ENCODE data around the gene NFIA. TPM values are rescaled to one million over a fixed set of nuclear protein-coding genes. Genes with fewer than 3 reads are reported as not detected.
A peak's percentile ranks its signal among the peaks of the same experiment; 100 is the strongest.

Gene NFIA
- total RNA-seq, 1 experiment from 2014 or later: 12.7 TPM

DNA sequence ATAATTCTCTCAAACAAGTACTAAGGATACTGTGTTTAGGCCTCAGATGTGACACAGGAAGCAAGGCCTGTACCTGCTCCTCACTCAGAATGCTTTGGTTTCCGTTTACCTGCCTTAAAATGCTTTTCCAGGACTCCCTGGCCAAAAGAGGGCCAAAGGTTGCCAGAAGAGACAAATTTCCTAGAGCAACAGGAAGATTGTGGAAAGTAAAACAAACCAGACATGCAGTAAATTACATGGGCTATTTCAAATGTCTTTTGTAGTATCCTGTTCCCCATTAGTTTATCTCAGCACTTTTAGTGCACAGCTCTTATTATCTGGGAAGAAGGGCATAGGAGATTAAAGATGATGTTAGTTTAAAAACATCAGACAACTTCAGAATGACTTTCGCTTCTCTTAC lies 280.0 kb downstream of the NFIA start:
- no peak overlapping the region for H2AFZ ChIP-seq (ENCODE audit: low read length)
- no peaks in the 10 kb centered on the region for H3K79me2 ChIP-seq (ENCODE audit: low read length)
- TF ChIP-seq, protein P1, sequence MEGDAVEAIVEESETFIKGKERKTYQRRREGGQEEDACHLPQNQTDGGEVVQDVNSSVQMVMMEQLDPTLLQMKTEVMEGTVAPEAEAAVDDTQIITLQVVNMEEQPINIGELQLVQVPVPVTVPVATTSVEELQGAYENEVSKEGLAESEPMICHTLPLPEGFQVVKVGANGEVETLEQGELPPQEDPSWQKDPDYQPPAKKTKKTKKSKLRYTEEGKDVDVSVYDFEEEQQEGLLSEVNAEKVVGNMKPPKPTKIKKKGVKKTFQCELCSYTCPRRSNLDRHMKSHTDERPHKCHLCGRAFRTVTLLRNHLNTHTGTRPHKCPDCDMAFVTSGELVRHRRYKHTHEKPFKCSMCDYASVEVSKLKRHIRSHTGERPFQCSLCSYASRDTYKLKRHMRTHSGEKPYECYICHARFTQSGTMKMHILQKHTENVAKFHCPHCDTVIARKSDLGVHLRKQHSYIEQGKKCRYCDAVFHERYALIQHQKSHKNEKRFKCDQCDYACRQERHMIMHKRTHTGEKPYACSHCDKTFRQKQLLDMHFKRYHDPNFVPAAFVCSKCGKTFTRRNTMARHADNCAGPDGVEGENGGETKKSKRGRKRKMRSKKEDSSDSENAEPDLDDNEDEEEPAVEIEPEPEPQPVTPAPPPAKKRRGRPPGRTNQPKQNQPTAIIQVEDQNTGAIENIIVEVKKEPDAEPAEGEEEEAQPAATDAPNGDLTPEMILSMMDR (conservative IDR thresholded peaks at IDR 0.05; ENCODE audit: low read depth, low read length): no peak
- TF ChIP-seq EZH2 (IDR thresholded peaks at IDR 0.05; ENCODE audit: low read length, unreplicated experiment): no peak
- no peak for DNase-seq
- H3K4me1 ChIP-seq (ENCODE audit: insufficient read depth, low read length): peaks cover 10% of the 10 kb centered on the region; the same call in 1 of the 2 replicates
- H3K4me2 ChIP-seq (ENCODE audit: low read length): no peak overlapping the region
- no peaks in the 10 kb centered on the region for H3K27me3 ChIP-seq (ENCODE audit: low read length)
- no peaks in the 10 kb centered on the region for H3K9me3 ChIP-seq (ENCODE audit: low read length)
- H3K27ac ChIP-seq (ENCODE audit: low read length): no peak overlapping the region
- no peaks in the 10 kb centered on the region for H3K9me2 ChIP-seq (replicated peaks; ENCODE audit: low read length)
- H3F3A ChIP-seq (ENCODE audit: low read length, unreplicated experiment): no peaks in the 10 kb centered on the region
- CTCF ChIA-PET: no interaction called here
- H3K9ac ChIP-seq (ENCODE audit: low read length): no peak overlapping the region
- POLR2A ChIA-PET (ENCODE audit: unreplicated experiment): no interaction called here
- no peaks in the 10 kb centered on the region for H3K36me3 ChIP-seq (ENCODE audit: low read depth, low read length)
- no peak overlapping the region for H3K4me3 ChIP-seq (ENCODE audit: low read length)
- no peak for ATAC-seq
- BruUV-seq (replicated peaks): no TSS peak
- H4K20me1 ChIP-seq (ENCODE audit: low read length): no peaks in the 10 kb centered on the region
- intact Hi-C loops (cut with micrococcal nuclease): no loop called here

DNA sequence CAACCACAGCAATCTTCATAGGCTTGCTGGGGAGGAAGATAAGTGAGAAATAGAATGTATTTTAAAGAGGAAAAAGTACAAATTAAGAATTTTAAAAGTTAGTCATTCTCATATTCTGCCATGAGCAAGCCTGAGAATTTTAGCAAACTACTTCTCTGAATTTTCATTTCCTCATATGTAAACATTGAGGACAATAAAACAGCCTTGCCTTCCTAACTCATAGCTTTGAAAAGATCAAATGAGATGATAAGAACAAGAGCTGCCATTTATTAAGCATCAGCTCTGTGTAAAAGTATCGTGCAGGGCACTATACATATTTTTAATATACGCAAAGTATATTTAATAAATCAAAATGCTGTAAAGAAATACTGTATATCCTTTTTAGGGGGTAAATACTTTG lies 286.0 kb downstream of the NFIA start:
- Histone ChIP-seq H3K4me2 (ENCODE audit: low read length) (no peak overlapping the region), H4K20me1 (ENCODE audit: low read length) (no peaks in the 10 kb centered on the region), H3K79me2 (ENCODE audit: low read length) (no peaks in the 10 kb centered on the region), H3K9me3 (ENCODE audit: low read length) (no peaks in the 10 kb centered on the region), H3K4me3 (ENCODE audit: low read length) (no peak overlapping the region), H3K4me1 (ENCODE audit: insufficient read depth, low read length) (peaks cover 9% of the 10 kb centered on the region; the same call in 1 of the 2 replicates), H3K27me3 (ENCODE audit: low read length) (no peaks in the 10 kb centered on the region), H3K9me2 (replicated peaks; ENCODE audit: low read length) (no peaks in the 10 kb centered on the region), H3K9ac (ENCODE audit: low read length) (no peak overlapping the region), H3K36me3 (ENCODE audit: low read depth, low read length) (no peaks in the 10 kb centered on the region), H3K27ac (ENCODE audit: low read length) (no peak overlapping the region), H2AFZ (ENCODE audit: low read length) (no peak overlapping the region), H3F3A (ENCODE audit: low read length, unreplicated experiment) (no peaks in the 10 kb centered on the region)
- CTCF ChIA-PET: no interaction called here
- TF ChIP-seq, protein P1 (conservative IDR thresholded peaks at IDR 0.05; ENCODE audit: low read depth, low read length): no peak
- no peak for TF ChIP-seq EZH2 (IDR thresholded peaks at IDR 0.05; ENCODE audit: low read length, unreplicated experiment)
- no peak for TF ChIP-seq EZH2phosphoT487 (IDR thresholded peaks at IDR 0.05; ENCODE audit: borderline replicate concordance, low read length)
- DNase-seq (peak; percentile 28), ATAC-seq (peak; percentile 71)
- POLR2A ChIA-PET (ENCODE audit: unreplicated experiment): interaction anchor here (0.6 to 0.7 kb wide), 2 partner anchors 10 to 138 kb away, joined by 3 to 9 read pairs; no protein-coding TSS in a partner anchor
- intact Hi-C loops (cut with micrococcal nuclease): no loop called here
- no TSS peak for BruUV-seq (replicated peaks)

DNA sequence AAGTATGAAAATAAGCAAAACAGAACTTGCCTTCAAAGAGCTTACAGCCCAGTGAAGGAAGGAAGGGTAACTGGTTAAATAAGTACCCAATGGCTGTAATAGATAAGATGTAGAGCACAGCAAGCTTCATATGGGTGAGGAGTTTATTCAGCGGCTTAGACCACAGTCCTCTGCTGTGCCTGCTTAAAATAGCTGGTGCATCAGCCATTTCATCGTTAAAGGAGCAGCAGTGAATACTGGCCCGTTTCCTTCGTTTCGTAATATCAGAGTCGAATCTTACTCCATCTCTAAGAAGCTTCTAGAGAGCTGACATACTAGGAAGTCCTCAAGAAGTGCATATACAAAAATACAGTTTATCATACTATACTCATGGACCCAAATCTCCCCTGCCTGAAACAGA lies 286.5 kb downstream of the NFIA start:
- H3K27me3 ChIP-seq (ENCODE audit: low read length): no peaks in the 10 kb centered on the region
- TF ChIP-seq, protein P1 (conservative IDR thresholded peaks at IDR 0.05; ENCODE audit: low read depth, low read length): no peak
- TF ChIP-seq EZH2phosphoT487 (IDR thresholded peaks at IDR 0.05; ENCODE audit: borderline replicate concordance, low read length): no peak
- no peak for TF ChIP-seq EZH2 (IDR thresholded peaks at IDR 0.05; ENCODE audit: low read length, unreplicated experiment)
- no peak for DNase-seq
- H3K4me1 ChIP-seq (ENCODE audit: insufficient read depth, low read length): peaks cover 9% of the 10 kb centered on the region; the same call in 1 of the 2 replicates
- H4K20me1 ChIP-seq (ENCODE audit: low read length): no peaks in the 10 kb centered on the region
- no peak overlapping the region for H3K9ac ChIP-seq (ENCODE audit: low read length)
- H3K4me3 ChIP-seq (ENCODE audit: low read length): no peak overlapping the region
- no peak overlapping the region for H3K27ac ChIP-seq (ENCODE audit: low read length)
- no peak for ATAC-seq
- H3K9me3 ChIP-seq (ENCODE audit: low read length): no peaks in the 10 kb centered on the region
- no peak overlapping the region for H2AFZ ChIP-seq (ENCODE audit: low read length)
- no peaks in the 10 kb centered on the region for H3F3A ChIP-seq (ENCODE audit: low read length, unreplicated experiment)
- intact Hi-C loops (cut with micrococcal nuclease): no loop called here
- ChIA-PET CTCF (no interaction called here), POLR2A (ENCODE audit: unreplicated experiment) (interaction anchor here (0.6 to 0.7 kb wide), 2 partner anchors 10 to 137 kb away, joined by 3 to 9 read pairs; no protein-coding TSS in a partner anchor)
- no TSS peak for BruUV-seq (replicated peaks)
- no peaks in the 10 kb centered on the region for H3K79me2 ChIP-seq (ENCODE audit: low read length)
- no peaks in the 10 kb centered on the region for H3K36me3 ChIP-seq (ENCODE audit: low read depth, low read length)
- no peaks in the 10 kb centered on the region for H3K9me2 ChIP-seq (replicated peaks; ENCODE audit: low read length)
- no peak overlapping the region for H3K4me2 ChIP-seq (ENCODE audit: low read length)

Measured in PC-3 (cell line).